NB4 (cell line): ENCODE results near the gene TTC34.

Experiments used
- DNase-seq: peaks from one replicate; pipeline ENCODE4 v3.0.0; 2010; ENCODE audit warnings: low read depth
- H3K4me3 ChIP-seq: one replicate; pipeline ENCODE4 v1.5.1; 2011; ENCODE audit warnings: mild to moderate bottlenecking, low read depth, low read length, moderate library complexity
- CTCF ChIP-seq: IDR thresholded peaks from one replicate; pipeline ENCODE4 v1.5.1; 2012; ENCODE audit warnings: low read depth, low read length
- MAX ChIP-seq: IDR thresholded peaks from 2 replicates; pipeline ENCODE4 v1.6.1; 2011; ENCODE audit warnings: low read depth, low read length
- MYC ChIP-seq: IDR thresholded peaks from 2 replicates; pipeline ENCODE4 v1.6.1; 2011; ENCODE audit warnings: low read depth, low read length
- POLR2A ChIP-seq: IDR thresholded peaks from 2 replicates; pipeline ENCODE4 v1.6.1; 2011; ENCODE audit warnings: mild to moderate bottlenecking; ENCODE audit not compliant: insufficient read length; ENCODE audit errors: extremely low read depth

TTC34 gene

GRCh38 chr1:2820731-2821372 lies 19.4 kb upstream of the TTC34 start:
- no peak for DNase-seq
- no peak for TF ChIP-seq POLR2A
- no peak for TF ChIP-seq CTCF
- TF ChIP-seq MYC = no peak
- no peak for TF ChIP-seq MAX
- no peak overlapping the region for H3K4me3 ChIP-seq

- no peak for DNase-seq
- no peak overlapping the region for H3K4me3 ChIP-seq
- TF ChIP-seq MAX (no peak), POLR2A (no peak), CTCF (no peak), MYC (no peak)
Measured at GRCh38 chr1:2819831-2820730, 18.6 kb upstream of the TTC34 start.

GRCh38 chr1:2819429-2819828 lies 17.9 kb upstream of the TTC34 start:
- no peak for DNase-seq
- H3K4me3 ChIP-seq = no peak overlapping the region
- TF ChIP-seq POLR2A (no peak), MYC (no peak), CTCF (no peak), MAX (no peak)

GRCh38 chr1:2817784-2818564 lies 16.5 kb upstream of the TTC34 start:
- no peak for DNase-seq

More at GRCh38 chr1:2817784-2818564, 16.5 kb upstream of the TTC34 start:
- no peak overlapping the region for H3K4me3 ChIP-seq
- TF ChIP-seq MAX (no peak), CTCF (no peak), POLR2A (no peak), MYC (no peak)
